Renal pelvis (tissue), 4 donors: ENCODE results near the gene RNASEH2A. TPM values are rescaled to one million over a fixed set of nuclear protein-coding genes. Genes with fewer than 3 reads are reported as not detected.
A peak's percentile ranks its signal among the peaks of the same experiment; 100 is the strongest.
"Not testable (repeated sequence)": the region's sequence is repeated elsewhere in the genome, so short reads cannot be mapped to it uniquely, and the experiment has no call there.

Source experiments
- DNase-seq: peaks from one replicate; pipeline ENCODE4 v3.0.0-alpha.2; 2013
- polyA plus RNA-seq, 3 donors: library from polyadenylated mRNA; unstranded; fragments of 120-200 nt; gene quantifications; one replicate each; pipeline ENCODE4 v1.2.1, GENCODE V29; 2013; ENCODE audit not compliant: insufficient read length in 3 of 3

RNASEH2A gene
- polyA plus RNA-seq, 3 donors = 28.8 to 48.4 (median 46.0) TPM

DNA sequence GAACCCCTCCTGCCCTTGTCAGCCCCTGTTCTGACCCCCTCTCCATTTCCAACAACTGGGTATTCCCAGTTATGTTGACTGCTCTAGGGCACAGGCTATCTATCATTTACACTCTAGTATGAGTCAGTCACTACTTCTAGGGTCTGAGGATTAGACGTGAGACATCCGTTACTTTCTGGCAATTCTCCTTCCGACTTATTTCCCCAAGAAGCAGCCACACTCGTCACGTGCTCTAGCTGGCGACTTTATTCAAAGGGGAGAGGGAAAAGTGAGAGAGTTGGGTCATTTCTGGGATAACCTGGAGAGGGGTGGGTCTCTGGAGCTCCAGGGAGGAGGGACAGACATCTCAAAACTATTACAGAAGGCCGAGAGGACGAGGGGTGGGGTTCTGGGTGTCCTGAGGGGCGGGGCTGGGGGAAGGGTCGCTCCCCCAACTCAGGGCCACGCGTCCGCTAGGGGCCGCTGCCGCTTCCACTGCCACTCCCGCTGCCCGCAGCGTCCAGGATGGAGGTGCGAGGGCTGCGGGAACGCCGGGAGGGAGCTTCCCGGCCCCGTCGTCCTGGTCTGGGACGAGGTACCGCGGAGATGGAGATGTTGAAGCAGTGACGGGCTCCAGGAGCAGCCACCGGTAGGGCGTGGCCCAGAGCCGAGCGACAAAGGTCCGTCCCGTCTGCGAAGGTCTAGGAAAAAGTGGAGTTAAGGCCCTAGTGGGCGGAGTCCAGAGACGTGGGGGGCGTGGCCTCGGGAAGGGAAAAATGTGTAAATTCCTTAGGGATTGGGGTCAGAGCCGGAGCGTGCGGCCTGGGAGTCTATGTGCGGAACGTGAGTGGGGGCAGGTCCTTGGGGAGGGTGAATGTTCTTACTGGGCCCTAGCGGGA, 19.1 kb downstream of the RNASEH2A start:
- DNase-seq = no peak

DNA sequence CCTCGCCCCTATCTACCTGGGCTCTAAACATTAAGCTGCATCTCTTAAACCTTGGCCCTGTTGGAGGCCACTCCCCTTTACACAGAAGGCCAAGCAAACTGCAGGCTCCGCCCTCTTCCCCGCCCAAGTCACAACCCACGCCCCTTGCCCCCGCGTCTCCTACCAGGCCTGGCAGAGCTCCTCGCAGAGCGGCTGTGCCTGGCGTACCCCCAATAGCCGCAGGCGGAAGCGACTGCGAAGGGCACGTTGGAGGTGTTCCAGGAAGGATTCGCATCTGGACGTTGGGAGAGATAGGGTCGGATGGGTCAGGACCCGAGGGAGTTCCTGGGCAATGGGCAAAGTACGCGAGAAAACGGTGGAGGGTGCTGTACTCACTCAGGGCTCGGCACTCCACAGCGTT, 22.1 kb downstream of the RNASEH2A start:
- no peak for DNase-seq

DNA sequence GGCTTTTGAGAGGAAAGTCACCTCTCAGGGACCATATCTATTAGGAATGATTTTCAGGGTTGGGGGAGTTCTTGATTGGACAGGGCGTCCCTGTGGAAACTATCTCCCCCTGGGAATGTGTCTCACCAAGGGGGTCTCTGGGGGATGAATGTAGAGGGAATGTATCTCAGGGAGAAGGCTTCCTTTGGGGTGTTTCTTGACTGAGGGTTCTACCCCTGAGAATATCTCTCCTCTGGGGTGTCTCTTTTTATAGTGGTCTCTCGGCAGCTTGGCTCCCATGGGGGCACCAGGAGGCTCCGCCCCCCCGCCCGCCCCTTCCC, 27.0 kb downstream of the RNASEH2A start:
- no peak for DNase-seq

DNA sequence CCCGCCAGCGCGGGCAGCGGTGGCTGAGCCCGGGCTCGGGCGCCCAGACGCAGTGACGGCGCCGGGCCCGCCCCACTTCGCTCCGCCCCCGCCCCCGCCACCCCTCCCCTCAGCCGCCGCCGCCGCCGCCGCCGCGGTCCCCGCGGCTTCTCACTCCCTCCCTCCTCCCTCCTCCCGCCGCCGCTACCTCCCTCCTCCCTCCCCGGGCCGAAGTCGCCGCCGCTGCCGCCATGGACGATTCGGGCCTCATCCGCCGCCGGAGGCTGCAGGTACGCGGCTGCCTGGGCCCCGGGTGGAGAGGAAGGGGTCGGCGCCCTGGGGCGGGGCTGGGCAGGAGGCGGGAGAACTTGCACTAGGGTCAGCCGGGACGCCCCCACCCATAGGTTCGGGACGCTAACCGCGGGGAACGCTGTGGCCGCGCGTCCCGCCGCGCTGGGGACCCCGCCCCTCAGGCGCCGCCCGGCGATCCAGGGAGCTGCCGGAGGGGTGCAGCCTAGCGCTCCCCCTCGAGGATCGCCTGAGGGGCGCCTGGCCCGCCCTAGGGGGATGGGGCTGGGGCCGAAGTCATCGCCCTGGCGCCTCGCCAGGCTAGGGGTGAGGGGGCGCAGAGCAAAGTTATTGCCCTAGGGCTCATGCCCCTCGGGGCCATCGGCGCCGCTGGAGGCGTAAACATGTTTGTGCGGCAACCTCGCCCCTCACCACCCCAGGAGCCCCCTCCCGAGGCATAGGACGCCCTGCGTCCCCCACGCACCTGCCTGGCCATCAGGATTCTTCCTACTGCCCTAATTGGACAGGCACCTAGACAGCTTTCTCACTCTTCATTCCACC, 27.6 kb downstream of the RNASEH2A start:
- DNase-seq = no peak

DNA sequence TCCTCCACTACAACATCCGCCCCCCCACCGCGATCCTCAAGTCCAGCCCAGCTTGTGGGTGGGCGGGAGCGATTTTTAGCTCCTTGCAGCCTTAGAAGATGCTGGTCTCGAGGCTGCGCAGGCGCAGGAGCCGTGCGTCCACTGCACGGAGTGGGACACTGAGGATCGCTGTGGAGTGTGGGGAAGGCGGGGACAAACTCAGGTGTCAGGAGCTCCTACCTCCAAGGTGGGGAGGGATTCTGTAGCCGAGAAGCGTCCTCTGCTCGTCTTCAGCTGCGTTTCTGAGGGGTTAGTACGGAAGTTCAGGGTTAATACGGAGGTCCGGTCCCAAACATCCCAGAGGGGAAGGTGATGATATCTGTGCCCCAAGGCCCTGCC, 28.2 kb downstream of the RNASEH2A start, which contains the start of gene RTBDN:
Gene RTBDN, minus strand, starts transcription at position 14 of the 378 bp plus-strand sequence. CDS start 4,600 bp downstream, outside the sequence.
- DNase-seq = no peak

DNA sequence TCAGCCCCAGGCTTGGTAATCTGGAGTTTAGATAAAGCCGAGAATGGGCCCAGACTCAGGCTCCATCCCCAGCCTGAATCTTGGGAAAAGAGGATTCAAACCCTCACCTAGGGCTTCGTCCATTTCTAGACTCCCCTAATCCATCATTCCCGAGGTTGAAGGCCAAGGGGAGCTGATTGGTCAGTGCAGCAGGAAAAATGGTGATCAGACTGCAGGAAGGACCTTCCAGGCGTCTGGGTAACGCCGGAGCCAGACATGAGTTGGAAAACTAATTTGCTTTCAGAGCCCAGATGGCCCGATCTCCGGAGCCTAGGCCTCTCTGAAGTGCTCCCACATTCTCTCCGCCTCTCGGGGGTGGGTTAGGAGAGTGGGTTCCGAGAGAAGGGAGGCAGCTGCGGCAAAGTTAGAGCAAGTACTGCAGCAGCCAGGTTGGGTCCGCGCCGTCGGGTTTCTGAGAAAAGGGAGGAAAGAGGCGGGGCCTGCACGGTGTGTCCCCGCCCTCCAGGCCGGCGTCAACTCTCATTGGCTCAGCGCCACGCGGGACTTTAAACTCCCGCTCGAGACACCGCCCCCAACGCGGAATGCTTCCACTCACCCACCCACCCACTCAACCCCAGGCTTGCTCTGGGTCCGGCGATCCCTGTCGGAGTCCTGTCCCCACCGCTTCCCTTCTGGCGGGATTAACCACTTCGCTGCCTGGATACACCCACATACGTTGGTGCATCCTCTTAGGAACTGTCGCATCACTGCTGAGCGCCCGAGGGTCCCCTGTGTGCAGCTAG, 28.8 kb downstream of the RNASEH2A start:
- no peak for DNase-seq

DNA sequence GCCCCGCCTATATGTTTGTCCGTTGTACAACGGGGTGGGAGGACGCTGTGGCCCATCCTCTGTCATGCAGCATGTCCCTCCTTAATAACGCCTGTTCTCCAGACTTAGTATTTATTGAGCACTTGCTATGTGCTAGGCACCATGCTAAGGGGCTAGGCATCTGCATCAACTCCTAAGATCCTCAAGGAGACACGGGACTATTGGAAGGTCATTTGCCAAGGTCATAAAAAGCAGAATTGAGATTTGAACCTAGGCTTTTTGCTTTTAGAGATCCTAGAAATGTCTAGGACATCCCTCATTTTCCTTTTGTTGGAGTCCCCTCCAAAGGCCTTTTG, 30.1 kb downstream of the RNASEH2A start:
- no peak for DNase-seq

DNA sequence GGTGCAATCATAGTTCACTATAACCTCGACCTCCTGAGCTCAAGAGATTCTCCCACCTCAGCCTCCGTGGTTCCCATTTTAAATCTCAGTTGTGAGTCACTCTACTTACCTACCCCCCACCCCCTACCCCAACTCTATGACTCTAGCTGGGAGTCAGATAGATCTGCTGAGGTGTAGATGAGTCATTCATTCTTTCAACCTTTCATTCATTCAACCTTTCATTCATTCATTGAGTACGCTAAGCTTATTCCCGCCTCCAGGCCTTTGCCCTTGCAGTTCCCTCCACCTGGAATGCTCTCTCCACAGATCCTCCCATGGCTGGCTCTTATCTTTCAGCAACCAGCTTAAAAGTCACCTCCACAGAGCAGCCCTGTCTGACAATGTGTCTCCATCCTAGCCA, 30.8 kb downstream of the RNASEH2A start:
- no peak for DNase-seq

DNA sequence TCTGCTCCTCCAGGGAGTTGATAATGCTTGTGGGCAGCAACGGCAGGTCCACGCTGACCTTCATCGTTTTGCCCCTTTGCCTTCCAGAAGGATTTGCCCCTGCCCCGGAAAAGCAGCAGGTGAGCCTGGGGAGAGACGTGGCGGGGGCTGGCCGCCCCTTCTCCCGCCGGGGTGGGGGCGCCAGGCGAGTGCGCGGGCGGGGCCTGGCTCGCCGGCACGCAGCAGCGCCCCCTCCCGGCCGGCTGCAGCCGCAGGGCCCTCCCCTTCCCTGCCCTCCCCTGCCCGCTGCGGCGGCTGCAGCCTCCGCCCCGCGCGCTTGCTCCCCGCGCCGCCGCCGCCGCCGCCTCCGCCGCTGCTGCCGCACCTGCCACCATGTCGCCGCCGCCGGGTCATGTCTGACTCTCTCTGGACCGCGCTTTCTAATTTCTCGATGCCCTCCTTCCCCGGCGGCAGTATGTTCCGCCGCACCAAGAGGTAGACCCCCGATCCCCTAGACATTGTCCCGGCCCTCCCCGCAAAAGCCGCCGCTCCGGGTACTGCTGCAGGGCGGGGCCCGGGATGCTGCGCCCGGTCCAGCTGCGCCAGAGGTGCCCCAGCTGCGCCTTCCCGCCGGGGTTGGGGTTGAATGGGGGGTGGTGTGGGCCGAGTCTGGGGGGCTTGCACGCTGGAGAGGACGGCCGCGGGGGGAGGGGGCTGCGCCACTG, 31.9 kb downstream of the RNASEH2A start, which contains the start of gene MAST1:
Gene MAST1, plus strand, starts transcription at position 334 of the 704 bp plus-strand sequence. Its CDS starts 58 bp downstream, at position 392.
- DNase-seq = no peak

DNA sequence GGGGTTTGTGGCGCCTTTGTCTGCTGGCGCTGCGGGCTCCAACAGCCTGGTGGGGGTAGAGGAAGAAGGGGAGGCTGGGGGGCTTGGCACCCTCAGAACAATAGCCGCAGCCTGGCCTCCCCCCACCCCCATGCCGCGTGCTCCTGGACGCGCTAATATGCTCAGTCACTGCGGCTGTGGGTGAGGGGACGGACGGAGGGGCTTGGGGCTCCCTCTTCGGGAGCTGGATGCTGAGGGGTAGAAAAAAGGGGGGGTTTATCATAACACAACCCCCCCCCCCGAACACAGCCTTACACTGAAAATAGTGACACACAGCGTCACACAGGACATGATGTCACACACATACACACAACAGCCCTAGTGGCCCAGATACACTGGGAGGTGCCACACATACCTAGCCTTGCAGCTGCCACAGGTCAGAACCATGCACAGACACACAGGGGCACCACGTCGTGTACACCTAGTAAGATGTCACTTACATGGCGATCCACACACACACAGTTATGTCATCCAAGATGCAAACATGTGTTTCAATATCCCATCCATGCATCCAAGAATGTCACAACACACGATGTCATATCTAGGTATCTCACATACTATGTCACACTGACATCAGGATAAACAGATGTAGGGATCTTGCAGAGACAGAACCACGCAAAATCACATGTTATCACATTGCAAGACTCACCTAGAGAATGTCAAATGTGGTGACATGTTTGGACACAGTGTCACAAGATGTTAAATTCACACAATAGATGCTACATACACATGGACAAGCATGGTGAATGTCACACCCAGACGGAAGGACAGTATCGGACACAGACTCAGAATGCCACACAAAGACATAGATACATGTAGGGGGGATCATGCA, 32.7 kb downstream of the RNASEH2A start:
- no peak for DNase-seq

DNA sequence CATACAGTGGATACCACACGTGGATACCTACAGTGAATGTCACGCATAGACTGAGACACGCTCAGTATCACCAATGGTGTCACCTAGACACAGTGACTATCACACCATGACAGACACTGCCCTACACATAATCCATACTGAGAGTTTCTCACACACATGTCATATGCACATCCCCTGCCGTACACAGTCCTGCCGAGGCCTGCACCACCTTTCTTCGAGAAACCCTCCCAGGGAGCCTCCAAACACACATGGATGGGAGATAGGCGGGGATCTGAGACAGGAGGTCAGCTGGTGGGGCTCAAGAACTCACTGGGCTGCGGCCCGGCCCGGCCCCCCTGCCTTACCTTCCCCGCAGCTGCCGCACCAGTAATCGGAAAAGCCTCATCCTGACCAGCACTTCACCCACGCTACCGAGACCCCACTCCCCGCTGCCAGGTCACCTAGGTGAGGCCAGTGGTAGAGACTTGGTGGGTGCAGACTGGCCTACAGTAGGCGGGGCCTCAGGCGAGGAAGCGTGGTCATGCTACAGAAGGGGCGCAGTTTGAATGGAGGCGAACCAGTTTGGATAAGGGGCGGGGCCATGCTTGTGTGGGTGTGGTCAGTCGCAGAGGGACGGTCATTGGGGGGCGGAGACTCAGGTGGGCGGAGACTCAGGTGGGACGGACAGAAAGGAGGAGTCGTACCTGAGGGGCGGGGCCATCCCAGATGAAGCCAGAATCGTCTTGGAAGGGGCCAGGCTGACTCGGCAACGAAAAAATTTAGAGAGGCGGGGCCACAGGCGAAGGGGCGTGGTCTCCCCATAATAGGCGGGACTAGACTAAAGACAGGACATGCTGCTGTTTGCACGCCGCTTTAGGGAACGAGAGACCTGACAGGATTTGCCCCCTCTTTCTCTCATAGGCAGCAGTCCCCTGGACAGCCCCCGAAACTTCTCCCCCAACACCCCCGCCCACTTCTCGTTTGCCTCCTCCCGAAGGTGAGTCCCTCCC, 34.0 kb downstream of the RNASEH2A start:
- peak; percentile 49 for DNase-seq

DNA sequence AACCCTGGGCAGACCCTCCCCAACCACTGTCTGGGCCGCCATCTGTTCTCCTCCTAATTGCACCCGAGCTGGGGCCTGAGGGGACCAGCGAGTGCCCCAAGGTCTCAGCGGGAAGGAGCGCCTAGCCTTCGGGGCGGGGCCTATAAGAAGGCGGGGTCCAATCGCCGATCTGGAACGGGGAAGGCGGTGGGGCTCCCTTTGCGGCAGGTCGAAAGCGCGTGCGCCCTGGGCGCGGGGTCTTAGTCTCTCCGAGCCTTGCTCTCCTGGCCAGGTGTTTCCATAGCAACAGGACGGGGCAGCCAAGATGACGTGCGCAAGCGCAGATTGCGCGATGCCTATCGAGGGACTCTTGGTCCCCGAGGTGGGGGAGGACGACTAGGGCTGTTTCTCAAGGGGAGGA, 34.7 kb downstream of the RNASEH2A start:
- no peak for DNase-seq

DNA sequence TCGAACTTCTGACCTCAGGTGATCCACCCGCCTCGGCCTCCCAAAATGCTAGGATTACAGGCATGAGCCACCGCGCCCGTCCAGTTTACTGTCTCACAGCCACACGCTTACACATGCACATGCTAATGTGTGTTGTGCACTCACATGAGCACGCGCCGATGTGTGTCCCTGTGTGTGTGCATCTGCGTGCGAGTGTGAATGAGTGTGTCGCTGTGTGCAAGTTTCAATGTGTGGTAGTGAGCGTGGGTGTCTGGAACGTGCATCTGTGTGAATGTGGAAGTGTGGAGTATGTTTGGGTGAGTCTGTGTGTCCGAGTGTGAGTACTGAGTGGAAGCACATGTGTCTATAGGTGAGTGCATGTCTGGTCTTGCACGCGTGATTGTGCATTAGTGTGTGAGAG, 36.1 kb downstream of the RNASEH2A start:
- no peak for DNase-seq

DNA sequence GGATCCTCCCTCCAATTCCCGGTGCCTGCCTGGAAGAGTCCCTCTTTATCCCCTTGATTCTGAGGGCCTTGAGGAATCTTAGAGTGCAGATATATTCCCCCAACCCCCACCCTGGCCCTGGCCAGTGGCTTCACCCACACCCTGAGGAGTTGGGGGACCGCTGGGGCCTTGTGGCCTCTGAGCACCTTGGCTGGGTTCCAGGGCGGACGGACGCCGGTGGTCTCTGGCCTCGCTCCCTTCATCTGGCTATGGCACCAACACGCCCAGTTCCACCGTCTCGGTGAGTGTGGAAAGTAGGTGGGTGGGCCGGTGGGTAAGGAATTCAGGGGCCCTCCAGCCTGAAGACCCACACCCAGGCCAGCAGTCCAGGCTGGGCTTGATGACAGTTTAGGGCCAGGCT, 36.9 kb downstream of the RNASEH2A start:
- DNase-seq = no peak

DNA sequence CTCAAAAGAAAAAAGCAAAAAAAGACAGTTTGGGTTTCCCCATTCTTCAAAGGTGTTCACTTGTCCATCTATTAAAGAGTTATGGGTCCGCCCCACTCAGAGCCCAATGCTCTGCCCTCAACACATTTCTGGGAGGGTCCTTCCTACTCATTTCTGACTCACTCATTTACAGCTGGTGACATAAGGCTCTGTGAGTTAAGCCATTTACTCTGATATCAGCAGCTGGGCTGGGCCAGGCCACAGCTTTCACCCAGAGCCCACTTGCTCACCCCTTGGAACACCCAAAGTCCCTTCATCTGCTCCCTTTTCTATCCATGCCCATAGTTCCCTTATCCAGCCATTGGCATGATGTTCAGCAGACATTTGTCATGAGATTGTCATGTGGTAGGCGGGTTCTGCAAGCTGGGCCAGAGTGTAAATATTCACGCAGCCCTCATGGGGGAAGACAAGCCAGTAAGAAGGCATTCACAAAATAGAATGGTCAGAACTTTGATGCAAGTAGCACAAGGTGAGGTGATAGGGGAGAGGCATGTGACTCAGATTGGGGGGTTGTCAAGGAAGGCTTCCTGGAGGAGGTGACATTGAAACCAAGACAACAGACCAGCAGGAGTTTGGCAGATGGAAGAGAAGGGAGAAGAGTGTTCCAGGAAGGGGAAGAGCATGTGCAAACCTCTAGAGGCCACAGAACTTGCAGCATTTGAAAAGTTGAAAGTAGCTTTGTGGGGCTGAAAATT, 37.8 kb downstream of the RNASEH2A start:
- no peak for DNase-seq

DNA sequence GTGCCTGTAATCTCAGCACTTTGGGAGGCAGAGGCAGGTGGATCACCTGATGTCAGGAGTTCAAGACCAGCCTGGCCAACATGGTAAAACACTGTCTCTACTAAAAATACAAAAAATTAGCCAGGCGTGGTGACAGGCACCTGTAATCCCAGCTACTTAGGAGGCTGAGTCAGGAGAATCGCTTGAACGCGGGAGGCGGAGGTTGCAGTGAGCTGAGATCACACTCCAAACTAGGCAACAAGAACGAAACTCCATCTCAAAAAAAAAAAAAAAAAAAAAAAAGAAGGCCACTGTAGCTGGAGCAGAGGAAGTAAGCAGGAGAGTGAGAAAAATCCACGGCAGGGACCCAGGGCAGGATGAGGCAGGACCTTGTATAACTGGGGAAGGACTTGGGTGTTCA, 40.2 kb downstream of the RNASEH2A start:
- DNase-seq = not testable (repeated sequence)

DNA sequence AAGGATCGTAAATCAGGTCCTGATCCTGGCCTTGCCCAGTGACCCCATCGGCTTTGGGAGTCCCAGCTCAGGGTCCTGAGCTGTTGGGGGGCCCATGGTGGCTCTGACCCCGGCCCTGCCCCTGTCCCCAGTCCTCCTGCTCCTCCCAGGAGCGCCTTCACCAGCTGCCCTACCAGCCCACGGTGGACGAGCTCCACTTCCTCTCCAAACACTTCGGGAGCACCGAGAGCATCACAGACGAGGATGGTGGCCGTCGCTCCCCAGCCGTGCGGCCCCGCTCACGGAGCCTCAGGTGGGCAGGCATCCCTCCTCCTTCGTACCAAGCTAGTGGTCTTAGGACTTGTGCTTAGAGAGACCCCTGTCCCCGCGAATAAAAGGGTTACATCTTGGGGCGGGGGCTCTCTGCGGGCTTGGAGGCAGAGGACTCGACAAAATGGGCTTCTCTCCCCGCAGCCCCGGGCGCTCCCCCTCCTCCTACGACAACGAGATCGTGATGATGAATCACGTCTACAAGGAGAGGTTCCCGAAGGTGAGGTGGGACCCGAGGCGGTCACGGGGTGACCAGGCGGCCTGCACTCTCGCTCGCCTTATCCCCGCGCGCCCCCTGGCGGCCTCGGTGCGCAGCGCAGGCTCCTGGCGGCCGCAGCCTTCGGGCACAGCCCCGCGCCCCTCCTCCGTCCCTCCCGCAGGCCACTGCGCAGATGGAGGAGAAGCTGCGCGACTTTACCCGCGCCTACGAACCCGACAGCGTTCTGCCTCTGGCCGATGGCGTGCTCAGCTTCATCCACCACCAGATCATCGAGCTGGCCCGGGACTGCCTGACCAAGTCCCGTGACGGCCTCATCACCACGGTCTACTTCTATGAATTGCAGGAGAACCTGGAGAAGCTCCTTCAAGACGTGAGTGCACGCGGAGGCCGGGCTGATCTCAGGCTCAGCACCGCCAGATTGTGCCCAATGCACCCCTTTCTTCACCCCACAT, 41.1 kb downstream of the RNASEH2A start:
- DNase-seq = peak; percentile 76
